Measurements from ENCODE around the gene HDAC4.

The HDAC4 gene

DNA sequence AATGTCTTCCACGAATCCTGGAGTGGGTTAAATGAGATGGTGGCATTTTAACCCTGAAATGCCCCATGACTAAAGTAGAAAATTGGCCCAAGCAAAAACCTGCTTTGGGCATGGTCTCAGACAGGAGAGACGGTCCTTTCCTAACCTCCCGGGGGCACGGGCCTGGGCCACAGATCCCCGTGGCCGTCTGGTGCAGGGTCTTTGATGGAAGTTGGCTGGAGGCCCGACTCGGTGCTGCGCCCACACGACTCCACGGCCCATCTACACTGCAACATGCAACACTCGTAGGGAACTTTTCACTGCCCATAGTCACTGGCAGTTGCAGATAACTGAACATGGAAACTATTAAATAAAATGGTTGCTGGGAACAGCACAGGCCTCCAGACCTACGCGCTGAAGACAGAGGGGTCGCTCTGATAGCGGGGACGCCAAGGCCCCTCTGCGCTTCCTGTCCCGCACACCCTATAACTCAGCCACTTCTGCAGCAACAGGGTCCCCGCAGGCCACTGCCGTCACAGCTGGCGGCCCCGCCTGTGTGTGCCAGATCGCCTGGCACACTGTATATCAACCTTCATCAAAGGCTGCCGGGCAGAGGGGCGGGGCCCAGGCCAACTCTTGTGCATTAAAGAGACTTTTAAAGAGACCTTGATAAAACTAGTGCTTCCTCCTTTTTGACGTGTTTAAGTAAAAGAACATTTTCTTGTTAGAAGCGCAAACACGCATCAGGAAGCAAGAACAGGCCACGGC, 338.8 kb downstream of the HDAC4 start:
- no peak for DNase-seq (ENCODE audit: low read depth)

DNA sequence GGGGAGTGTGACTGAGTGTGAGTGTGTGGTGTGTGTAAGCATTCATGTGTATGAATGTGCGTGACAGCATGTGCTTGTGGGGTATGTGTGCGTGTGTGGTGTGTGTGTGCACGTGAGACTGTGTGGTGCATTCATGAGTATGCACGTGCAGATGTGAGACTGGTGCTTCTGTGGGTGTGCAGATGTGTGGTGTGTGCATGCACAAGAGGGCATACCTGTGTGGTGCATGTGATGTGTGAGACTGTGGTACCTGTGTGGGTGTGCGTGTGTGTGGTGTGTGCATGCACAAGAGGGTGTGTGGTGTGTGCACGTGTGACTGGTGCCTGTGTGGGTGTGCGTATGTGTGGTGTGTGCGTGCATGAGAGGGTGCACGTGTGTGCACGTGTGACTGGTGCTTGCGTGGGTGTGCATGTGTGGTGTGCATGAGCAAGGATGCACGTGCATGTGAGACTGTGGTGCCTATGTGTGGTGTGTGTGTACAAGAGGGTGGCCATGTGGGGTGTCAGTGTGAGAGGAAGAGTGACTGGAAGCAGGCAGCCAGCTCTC, 339.6 kb downstream of the HDAC4 start:
- DNase-seq (ENCODE audit: low read depth) = no peak

DNA sequence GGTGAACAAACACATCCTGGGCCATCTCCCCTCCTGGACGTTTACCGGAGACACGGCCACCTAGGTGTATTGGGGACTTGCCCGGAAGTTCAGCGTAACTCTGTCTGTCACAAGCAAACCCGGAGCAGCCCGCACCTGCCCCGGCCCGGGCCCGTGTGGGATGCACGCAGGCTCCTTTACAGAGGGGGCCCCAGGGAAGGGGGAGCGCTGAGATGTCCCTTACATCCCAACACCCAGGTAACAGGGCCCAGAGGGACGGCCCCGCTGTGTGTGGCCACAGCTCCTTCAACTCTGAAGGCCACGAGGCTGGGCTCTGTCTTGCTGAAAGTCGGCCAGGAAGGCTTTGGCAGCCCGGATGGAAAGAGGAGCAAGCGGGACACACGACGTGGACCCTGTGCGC, 340.1 kb downstream of the HDAC4 start:
- no peak for DNase-seq (ENCODE audit: low read depth)

DNA sequence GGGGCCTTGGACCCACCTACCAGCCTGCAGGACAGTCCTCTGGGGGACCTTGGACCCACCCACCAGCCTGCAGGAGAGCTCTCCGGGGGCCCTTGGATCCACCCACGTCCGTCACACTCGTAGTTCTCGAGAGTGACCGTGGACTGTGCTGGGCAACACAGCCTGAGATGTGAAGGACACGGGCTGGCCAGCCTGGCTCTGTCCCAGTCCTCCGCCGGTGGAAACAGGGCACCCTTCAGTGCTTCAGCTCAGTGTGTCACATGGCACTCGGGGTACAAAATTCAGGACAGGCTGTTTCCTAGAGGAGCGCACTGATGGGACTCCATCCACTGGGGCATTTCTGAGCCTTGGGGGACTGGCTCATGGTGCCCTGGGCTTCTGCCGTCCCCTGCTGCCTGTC, 341.0 kb downstream of the HDAC4 start:
- no peak for DNase-seq (ENCODE audit: low read depth)

DNA sequence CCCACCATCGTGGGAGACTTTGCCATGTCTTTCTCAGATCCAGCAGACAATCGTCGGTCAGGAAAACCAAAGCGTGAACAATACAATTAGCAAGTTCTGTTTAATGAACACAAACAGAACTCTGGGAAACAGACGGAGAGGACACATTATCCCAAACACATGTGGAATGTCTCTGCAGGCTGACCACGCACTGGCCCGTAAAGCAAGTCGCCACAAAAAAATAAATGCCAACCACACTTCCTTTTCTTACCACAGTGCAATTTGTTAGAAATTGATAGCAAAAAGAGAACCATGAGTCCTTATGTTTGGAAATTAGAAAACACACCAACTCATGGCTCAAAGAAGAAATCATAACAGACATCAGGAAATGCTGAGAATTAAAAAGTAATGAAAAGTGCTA, 342.1 kb downstream of the HDAC4 start:
- no peak for DNase-seq (ENCODE audit: low read depth)

DNA sequence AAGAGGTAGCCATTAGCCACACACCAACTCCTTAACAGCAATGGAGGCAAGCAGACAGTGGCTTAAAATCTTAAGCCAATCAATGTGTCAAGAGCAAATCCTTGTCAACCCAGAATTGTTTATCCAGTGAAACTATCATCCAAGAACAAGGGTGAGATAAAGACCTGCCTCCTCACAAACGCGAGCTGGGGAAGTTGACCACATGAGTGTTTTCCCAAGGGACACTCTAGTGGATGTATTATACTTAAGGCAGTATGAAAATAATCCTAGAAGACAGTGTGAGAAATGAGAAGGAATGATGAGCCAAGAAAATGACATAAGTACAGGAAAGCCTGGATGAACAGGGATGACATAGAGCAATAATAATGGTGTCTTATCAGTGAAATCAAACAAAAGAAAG, 343.3 kb downstream of the HDAC4 start:
- DNase-seq (ENCODE audit: low read depth) = no peak

DNA sequence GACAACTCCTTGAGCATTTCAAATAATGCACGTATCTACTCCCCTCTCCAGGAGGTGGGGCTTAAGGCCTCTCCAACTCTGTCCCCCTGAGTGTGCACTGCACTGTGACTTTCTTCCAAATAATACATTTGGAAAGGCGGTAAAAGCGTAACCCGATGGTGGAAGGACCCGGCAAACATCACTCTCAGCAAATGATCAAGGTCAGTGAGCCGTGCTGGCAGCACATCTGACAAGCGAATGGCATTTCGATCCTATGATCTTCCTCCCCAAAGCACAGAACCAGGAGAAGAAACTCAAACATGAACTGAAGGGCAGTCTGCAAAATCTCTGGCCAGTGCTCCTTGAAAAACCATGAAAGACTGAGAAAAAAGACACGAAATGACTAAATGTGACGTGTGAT, 344.2 kb downstream of the HDAC4 start:
- DNase-seq (ENCODE audit: low read depth) = no peak

DNA sequence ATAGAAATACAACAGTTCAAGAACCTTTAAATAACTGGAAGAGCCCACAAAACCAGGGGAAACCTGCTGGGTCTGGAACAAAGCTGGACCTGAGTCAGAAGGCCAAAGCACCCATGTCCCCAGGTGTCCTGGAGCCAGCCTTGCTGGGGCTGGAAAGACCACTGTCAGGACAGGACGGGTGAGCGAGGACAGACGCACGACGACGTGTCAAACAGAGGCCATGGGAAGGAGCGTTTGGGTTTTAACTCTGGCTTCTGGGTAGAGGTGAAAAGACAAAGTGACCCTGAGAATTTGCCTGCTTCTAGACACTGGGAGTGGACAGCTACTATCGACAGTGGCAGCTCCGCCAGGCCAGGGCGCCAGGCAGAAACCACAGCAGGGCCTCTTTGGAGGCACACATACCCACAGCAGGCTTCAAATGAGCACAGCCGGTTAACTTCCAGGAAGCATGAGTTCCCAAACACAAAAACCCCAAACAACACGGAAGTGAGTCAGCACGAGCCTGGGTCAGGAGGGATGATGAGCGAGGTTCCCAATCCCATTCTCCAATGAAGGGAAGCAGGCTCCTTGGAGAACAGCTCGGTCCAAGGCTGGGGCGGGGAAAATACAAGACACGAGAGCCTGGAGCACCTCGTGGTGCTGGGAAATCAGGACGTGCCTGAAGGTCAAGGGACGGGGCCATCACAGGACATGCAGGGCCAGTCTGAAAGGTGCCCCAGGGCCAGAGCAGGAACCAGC, 344.9 kb downstream of the HDAC4 start:
- no peak for DNase-seq (ENCODE audit: low read depth)

DNA sequence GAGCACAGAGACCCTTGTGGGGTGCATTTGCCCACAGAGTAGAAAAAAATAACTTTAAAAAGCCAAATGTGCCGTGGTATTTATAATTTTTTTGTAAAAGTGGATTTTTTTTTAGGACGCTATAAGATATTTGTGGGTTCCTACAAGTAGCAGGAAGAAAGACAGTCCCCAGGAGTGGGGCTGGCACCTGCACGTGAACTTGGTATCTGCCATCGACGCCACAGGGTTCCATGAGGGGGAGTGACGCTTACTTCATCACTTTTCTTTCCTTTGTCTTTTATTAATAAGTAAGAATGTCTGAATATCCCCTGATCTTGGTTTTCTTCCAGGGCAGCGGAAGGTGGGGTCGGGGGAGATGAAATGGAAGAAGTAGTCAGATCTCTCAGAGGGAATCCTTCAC, 345.9 kb downstream of the HDAC4 start:
- DNase-seq (ENCODE audit: low read depth) = no peak

DNA sequence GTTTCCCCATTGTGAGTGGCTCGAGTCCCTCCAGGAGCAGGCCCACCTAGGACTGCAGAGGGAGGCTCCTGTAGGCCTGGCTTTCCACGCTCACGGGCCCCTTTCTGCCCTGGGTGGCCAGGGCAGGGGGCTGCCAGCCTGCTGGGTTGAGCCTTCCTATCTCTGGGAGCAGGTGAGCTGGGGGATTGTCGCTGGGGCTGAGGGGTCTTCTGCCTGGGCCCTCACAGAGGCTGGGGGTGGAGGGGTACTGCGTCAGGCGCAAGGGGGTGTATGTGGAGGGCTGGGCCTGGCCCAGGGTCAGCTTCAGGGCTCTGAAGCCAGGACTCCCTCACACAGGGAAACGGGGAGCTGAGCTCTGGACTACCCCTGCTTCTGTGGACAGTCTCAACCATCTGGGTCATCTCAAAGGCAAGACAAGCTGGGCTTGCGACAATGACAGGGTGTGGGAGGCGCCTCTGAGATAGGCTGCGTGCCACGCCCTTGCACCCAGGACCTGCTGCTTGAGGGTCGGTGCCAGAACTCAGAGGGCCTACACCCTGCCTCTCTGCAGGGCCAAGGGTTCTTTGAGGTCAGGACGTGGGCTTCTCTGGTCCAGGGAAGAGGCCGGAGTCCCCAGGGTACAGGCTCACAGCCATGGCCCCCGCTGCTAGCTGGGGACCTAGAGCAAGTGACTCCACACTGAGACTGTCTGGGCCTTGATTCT, 346.9 kb downstream of the HDAC4 start:
- DNase-seq (ENCODE audit: low read depth) = no peak

DNA sequence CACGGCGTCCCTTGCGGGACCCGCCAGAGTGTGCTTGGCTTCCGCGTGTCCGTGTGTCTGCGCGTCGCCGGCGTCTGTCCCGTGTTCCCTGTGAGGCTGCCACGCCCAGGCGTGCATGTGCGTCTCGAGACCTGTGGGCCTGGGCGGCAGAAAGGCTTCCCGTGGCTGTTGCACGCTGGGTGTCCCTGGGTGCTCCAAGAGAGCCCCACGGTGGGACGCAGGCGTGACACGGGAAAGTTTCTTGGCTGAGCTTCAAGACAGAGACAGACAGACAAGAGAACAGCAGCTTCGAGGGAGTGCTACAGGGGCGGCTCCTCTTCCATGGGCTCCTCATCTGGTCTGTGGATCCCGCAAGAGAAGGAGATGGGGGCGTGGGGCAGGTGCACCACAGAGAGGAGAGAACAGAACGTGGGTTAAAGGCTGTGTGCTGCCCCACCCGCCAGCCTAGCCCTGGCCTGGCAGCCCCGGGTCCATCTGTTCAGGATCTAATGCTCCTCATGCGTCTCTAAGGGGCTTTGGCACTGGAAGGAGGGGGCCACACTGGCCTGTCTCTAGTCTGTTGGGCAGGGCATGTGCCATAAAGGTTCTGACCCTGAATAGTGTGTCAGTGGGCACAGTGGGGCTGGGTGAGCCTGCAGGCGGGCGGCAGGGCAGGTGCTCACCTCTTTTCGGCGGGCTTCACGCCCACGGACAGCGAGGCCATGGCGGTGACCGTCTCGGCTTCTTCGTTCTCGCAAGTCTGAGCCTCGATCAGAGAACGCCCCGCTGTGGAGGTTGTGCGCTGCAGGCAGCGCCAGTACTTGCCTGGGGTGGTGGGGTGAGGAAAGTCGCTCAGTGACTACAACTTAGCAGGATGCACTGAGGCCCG, 347.8 kb downstream of the HDAC4 start:
- DNase-seq (ENCODE audit: low read depth) = no peak

DNA sequence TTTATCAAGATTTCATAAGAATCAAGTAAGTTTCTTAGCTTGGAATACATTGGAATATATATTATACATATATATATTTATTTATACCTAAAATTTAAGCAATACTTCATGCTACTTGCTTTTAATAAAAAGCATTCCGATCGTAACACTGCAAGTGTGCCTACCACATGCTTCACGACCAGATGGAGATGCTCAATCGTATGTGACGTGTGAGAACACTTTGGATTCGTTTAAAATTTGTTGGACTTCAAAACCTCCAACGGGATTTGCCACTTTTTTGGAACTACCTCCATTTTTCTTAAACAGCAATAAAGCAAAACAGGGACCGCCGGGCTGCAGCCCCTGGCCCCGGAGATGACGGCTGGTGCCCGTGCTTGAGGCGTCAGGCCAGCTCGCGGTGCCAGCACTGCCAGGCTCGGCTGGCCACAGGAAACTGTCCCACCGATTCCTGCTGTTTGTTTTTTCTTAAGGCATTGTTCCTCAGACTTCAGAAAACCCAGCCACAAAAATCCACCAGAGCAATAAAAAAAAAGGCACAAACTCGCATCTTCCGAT, 348.9 kb downstream of the HDAC4 start:
- DNase-seq (ENCODE audit: low read depth) = no peak

DNA sequence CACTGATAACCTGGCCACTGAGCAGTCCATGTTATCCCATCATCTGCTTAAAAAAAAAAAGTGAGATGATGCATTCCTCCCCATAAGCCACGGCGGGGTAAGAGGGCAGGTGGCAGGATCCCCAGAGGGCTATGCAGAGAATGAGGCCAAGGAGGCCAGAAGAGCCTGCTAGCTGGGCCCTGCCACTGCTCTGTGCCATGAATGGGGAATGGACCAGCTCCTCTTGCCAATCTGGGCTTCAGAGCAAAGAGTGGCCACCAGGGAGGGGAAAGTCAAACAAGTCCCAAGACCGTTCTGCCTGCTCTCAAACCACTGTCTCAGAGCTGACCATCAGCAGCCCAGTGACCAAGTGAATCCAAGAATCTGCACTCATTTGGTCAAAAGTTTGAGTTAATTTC, 350.6 kb downstream of the HDAC4 start:
- DNase-seq (ENCODE audit: low read depth) = no peak

DNA sequence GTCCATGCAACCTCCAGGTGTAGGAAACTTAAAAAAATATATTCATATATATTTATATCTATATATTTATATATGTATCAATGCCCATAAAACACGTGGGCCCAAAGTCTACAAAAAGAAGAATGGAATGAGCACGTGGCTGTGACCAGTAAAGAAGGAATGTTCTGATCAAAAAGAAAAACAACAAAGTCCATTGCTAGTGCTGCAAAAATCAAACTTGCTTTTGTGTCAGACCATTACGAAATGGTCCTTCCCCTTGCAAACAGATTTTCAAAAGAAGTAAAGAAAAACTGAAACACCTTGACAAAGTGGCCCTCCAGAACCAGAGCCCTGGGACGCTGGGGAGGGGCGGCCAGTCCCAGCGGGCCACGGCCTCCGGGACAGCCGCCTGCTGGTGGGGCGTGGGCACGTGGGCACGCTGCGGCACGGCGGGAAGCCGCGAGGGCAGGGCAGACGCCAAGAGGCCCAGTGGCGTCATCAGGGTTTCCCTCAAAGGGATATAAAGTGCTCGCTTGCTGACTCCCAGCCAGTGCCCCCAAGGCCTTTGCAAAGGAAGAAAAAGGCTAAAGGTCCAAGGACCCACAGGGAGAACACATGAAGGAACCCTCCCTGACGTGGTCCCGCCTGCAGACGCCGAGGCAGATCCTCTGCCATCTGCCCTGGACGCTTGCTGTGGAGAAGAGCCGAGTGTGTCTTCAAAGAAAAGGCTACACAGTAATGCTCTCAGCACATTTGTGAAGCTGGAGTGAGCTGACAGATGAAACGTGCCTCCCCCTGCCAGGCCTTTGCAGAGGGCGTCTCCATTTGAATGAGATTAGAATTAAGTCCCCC, 351.2 kb downstream of the HDAC4 start:
- DNase-seq (ENCODE audit: low read depth) = no peak

DNA sequence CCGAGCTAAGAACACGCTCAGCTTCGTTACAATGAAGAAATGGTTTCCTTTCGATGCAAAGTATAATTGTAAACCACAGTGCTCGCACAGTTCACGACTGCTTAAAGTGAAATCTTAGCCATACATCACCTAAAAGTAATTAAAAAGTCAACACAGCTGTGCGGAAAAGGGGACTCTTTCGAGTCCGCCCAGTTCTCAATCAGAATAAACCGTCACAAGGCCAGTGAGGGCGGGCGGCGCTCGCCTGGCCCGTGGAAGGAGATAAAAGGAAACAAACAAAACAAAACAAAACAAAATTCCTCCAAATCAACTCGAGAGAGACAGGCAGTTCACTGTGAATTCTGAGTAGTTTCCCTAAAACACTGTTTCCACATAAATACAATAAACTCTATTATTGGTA, 352.1 kb downstream of the HDAC4 start:
- DNase-seq (ENCODE audit: low read depth) = no peak

DNA sequence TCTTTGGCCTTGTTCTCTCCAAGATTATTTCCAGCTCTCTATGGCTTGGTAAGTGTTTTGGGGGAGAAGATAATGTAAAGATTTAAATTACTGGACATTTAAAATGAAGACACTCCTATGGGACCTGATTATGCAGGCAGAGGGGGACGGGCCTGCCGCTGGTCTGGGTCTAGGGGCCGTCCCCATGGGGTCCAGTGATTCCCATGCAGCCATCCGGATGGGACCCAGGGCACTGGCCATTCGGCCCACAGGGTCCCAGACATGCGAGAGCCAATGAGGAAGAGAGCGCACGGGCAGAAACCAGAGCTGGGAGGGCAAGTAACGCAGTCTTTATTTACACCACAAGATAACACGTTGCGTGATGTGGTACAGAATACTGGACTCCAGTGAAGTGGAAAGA, 353.0 kb downstream of the HDAC4 start:
- no peak for DNase-seq (ENCODE audit: low read depth)

DNA sequence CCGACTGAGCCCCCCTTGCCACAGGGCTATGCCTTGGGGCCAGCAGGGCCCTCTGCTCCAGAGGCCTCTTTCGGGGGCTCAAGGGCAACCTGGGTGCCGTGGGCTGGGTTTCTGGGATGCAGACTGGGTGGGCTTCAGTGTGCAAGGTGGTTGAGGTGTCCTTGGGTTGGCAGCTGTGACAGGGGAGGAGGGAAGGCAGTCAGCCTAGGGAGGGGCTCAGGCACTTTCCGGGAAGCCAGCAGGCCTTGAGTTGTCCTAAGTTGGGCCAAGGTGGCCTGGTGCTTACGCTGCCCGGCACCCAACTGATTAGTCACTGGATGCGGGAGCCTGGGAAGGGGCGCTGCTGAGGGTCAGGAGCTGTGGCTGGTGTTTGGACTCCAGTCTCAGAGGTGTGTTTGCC, 353.4 kb downstream of the HDAC4 start:
- no peak for DNase-seq (ENCODE audit: low read depth)

DNA sequence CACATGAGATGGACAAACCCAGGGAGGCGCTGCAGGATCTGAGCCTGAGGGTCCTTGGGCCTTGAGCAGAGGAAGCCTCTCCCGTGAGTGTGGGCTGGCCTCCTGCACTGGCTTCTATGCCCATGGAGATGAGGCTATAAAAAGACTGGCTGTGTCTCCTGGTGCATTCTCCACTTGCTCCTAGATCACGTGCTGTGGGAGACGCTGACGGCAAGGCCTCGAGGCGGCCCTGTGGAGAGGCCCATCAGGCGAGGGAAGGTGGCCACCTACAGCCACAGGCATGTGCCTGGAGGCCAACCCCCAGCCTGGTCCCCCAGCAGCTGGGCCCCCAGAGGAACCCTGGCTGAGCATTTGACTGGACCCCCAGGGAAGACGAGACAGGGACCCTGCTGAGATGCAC, 354.0 kb downstream of the HDAC4 start:
- no peak for DNase-seq (ENCODE audit: low read depth)

DNA sequence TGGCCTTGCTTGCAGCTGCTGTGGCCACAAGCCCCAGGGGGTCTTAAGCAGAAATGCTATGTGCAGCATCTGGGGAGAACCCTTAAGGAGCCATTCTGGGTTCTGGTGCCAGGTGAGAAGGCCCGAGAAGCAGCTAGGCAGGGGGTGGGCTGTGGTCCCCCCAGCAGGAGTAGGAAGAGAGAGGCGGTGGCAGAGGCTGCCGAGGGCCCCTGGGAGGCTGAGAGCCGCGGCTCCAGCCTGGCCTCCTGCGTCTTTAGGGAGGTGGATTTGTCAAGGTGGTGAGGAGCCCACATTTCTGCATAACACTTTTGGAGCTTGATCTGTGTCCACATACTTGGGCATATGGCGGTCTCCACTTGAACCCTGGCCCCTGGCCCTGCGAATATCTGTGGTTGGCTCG, 356.5 kb downstream of the HDAC4 start:
- no peak for DNase-seq (ENCODE audit: low read depth)

DNA sequence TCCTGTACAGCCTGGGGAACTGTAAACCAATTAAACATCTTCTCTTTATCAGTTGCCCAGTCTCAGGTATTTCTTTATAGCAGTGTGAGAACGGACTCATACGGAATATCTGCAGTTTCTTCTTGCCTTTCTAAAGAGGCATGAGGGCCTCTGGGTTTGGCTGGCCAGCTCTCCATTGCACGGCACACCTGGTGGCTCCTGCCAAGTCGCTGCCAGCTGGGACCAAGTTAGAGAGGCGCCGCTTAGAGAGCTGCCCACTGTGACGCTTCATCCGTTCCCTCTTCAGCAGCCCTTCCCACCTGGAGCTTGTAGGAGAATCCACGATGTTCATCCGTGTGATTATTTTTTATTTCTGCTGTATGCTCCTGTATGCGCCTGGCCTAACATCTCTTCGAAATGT, 357.5 kb downstream of the HDAC4 start:
- DNase-seq (ENCODE audit: low read depth) = no peak
